GM19452 (cell line): ENCODE results near the gene CAST.
"Not testable (repeated sequence)": the region's sequence is repeated elsewhere in the genome, so short reads cannot be mapped to it uniquely, and the experiment has no call there.

Source experiments
- ATAC-seq: cut with Tn5 transposase; IDR thresholded peaks from one replicate; pipeline ENCODE4 v1.9.1; 2021; ENCODE audit not compliant: unreplicated experiment

CAST gene

DNA sequence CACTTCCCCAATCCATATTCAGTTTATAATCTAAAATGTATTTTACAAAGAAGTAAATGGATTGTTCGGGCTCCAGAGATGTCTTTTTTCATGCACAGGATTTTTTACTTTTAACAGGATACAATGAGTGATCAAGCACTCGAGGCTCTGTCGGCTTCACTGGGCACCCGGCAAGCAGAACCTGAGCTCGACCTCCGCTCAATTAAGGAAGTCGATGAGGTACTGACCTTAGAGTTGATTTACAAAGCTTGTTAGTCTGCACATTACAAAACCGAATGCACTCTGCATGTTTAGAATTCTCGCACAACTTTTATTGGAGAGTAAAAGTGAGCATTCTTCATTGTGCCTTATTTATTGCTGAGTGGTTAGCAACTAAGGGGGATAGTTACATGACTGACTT is 80.4 kb downstream of the CAST start:
- ATAC-seq = no peak

DNA sequence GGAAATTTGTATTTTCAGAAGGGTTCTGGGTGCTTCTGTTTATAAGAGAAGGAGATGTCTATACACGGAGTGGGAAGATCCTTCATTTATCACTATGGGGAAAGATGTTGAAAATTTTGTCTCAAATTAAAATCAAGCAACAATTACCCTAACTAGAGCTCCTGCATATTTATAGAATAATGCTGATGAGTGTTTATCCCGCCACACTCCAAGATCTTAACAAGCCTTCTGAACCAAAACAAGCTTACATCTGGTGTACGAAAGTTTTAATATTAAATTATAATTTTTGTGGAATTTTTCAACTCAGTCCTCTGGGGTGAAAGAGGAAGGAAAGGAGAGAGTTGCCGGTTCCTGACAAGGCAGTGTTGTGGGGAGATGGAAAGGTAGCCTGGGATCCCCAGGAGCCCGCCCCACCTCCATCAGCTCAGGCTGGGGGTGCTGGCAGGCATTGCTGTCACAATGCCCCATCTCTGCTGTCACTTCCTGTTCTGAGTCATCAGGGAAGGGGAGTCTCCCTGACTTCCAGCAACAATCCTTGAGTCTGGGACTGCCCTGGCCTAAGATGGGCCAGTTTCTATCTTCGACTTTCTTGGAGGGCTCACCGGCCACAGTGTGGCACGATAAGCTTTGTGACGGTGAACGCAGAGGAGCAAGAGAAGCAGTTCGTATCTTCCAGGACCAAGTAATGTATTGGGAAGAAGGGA is 81.0 kb downstream of the CAST start:
- ATAC-seq = no peak

DNA sequence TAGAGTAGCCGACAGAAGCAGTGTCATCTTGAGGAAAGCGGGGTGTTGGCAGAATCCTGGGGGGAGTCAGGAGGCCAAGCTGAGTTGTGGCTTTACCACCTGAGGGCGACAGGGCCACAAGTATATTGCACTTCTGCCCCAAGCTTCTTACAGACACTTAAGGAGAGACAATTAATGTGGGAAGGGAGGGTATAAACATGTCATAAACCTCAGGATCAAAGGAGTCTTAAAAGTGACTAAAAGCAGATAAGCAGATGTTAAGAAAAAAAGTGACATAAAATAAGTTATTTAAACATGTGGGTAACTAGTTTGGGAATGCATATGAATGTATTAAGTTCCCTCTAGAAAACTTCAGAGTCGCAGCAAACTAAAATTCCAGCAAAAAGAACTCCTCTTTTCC is 81.6 kb downstream of the CAST start:
- ATAC-seq = no peak

DNA sequence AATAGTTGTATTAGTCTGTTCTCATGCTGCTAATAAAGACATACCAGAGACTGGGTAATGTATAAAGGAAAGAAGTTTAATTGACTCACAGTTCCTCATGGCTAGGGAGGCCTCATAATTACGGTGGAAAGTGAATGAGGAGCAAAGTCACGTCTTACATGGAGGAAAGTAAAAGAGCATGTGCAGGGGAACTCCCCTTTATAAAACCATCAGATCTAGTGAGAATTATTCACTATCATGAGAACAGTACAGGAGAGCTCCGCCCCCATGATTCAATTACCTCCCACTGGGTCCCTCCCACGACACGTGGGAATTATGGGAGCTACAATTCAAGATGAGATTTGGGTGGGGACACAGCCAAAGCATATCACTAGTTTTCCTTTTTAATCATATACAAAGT is 82.0 kb downstream of the CAST start:
- ATAC-seq = not testable (repeated sequence)

DNA sequence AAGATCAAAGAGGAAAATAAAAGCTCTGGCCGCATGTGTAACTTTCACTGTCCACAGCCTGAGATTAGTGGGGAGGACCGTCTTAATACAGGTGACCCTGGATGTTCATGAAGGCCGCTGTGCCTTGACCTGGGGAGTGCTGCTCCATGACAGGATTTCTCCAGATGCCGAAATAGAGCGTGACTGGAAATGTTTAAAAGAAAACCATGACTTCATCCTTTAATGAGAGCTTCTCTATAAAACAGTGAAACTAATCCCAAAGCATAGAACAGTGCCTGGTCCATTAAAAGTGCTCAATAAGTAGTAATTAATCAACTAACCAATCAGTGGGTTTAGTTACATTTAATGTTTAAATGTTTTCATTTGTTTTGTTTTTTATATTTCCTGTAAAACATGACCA is 82.8 kb downstream of the CAST start:
- no peak for ATAC-seq

DNA sequence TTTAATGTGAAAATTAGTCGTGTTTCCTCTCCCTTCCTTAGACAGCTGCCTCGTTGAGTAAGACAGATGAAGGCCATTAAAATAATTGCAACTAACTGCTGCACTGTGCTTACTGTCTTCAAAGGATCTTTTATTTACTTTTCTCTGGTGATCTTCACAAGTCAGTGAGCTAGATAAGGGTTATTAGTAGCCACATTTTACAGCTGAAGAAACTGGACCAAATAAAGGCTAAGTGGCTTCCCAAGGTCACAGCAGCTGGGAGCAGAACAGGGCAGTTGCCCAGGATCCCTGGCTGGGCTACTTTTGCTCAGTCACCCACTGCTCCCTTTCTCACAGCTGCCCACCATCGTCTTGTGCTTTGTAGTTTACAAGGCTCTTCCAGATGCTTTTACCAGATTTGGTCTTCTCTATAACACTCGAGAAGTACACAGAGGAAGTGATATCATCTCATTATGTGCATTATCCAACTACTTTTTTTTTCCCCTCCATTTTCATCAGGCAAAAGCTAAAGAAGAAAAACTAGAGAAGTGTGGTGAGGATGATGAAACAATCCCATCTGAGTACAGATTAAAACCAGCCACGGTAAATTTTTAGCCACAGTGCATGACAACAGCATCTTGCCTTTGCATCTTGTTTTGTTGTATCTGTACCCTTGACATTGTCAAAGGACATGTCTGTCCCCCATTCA is 83.8 kb downstream of the CAST start:
- ATAC-seq = no peak

DNA sequence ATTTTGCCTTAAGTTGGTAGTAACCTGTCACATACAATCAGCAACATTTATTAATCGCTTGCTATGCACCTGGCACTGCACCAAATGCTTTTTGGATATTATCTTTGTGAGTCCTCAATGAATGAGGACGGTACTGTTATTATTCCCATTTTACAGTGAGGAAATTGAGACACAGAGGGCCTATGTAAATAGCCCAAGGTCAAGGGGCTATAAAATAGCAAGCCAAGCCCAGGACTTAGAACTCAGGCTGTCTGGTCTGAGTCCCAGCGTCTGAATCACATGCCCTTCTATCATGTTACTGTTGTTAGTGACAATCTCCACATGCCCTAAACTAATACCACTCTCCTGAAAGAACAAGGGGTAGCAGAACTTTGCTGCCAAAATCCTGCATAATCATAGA is 85.5 kb downstream of the CAST start:
- ATAC-seq = no peak

DNA sequence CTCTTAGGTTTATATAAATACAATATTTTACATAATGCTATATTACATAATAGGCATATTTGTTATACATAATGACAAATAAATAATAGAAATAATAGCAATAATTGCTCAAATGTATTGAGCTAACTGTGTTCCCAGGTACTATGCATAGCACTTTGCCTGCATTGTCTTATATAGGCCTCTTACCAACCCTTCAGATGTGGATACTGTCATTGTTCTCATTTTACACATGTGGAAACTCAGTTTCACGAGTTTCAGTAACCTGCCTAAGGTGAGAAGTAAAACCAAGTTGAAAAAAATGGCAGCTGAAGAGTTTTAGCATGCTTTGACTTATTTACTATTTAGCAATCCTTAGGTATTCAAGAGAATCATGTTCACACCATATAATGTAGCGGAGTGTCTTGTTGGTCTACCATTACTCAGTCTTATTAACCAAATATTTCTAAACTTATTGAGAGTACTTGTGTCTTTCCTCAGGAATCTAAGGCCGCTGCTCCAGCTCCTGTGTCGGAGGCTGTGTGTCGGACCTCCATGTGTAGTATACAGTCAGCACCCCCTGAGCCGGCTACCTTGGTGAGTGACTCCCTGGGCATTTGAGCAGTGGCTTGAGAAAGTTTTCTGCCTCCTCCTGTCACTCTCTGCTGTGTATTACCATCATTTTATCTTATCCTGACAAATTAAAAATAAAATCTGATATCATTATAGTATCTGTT is 88.1 kb downstream of the CAST start:
- ATAC-seq = no peak

DNA sequence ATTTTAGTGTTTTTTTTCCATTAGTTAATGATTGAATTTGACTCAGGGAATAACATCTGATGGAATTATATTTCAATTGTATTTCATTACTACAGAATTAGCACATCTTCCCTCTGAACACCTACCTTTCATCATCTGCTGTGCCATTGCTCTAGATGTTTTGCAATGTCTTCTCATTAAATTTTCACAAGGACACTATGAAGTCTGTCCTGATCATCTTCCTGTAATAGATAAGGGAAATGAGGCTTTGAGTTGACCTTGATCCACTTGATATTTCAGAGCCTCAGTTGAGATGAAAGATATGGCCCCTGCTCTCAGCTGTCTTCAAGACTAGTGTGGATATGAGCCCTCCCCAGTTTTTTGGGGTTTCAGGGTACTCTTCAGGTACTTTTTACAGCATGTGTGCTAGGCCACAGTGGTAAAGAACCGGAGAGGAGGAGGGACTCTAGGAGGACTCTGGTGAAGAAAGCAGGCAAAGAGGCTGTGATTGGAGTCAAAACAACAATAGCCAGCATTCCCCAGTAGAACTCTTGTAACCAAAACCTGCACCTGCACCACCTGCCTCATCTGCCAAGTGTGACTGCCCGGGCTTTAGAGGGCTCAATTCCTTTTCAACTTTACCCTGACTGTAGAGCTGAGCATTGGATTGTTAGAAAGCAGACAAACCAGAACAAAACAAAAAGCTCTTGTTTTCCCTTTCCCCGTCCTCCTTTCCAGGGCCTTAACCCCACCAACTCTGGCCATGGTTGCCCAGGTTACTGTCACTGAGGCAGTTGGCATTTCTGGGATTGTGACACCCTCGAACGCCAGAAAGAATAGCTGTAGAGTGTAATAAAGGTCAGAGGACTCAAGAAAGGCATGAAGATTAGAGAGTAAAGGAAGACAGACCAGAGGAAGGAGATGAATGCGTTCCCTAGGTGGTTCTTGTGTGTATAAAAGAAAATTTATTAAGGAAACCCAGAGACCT is 89.3 kb downstream of the CAST start:
- no peak for ATAC-seq

DNA sequence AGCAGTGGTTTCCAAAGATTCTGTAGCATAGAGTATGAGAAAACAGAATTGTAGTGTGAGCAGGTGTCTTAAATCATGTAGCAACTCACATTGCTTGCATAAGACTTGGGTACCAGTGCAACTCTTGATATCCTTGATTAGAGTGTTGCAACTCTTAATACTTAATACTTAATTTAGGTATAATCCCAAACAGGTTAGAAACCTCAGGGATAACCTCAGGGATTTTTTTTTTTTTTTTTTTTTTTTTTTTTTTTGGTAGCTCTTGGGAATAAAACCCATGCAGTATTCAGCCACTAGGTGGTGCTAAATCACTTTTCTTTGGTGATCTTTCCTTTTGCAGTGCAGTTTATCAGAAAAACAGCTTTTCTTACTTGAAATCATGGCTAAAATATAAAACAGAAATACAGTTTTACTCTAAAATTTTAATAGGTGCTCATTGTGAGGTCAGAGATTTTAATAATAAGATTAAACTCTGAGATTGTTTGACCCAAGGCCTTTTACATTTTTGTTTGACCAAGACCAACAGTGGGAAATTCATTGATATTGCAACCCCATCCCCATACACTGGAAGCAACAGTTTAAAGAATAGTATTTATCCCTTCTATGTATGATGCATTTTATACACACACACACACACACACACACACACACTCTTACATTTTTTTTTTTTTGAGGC is 90.3 kb downstream of the CAST start:
- no peak for ATAC-seq

DNA sequence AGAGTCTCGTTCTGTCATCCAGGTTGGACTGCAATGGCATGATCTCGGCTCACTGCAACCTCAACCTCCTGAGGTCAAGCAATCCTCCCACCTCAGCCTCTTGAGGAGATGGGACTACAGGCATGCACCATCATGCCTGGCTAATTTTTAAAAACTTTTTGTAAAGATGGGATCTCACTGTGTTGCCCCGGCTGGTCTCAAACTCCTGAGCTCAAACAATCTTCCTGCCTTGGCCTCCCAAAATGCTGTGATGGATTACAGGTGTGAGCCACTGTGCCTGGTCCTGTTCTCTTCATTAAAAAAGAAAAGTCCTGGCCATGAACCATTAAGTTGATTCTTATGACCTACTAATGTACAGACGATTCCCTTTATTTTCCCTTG is 90.8 kb downstream of the CAST start:
- no peak for ATAC-seq

DNA sequence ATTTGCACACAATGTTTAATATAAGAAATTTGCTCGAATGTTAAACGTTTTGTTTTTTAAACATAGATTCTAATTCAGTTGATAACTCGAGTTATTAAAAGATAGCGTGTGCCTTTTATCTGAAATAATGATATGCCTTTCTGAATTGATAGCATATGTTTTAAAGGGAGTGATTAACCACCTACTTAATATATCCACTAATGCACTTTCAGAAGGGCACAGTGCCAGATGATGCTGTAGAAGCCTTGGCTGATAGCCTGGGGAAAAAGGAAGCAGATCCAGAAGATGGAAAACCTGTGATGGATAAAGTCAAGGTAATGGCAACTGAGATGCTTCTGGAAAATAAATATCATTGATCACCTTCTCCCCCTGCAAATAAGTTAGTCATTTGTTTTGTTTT is 91.7 kb downstream of the CAST start:
- no peak for ATAC-seq

DNA sequence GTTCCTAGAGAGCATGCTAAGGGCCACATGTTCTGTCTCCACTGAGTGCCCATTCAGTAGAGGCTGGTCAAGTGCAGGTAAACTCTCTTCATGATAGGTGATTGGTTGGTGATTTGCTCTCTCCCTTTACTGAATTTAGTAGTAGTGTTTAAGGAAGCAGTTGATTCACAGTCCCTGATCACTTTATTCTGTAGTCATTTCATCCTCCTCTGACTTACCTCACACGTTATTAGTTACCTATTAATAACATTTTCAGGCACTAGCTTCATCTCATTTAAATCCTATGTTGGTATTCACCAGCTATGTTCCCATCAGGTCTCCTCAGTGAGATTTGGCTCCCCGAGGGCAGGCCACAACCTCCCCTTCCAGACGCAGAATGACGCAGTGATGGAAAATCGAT is 93.7 kb downstream of the CAST start:
- no peak for ATAC-seq

DNA sequence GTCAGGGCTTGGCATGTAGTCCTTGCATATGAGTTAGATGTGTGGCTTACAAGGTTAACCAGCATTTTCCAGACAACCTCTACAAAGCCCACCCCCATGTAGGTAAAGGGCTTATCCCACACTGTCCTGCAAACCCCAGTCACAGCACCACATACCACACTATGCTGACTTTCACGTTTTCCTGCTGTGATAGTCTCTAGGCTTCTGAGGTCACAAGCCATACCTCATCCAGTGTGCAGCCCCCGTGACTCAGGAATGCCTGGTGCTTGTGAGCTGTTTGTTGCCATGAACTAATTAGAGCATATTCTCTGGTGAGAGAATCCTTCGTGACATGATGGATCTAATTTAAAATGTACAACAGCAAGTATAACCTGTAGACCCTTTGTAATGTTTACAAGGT is 94.8 kb downstream of the CAST start:
- no peak for ATAC-seq

DNA sequence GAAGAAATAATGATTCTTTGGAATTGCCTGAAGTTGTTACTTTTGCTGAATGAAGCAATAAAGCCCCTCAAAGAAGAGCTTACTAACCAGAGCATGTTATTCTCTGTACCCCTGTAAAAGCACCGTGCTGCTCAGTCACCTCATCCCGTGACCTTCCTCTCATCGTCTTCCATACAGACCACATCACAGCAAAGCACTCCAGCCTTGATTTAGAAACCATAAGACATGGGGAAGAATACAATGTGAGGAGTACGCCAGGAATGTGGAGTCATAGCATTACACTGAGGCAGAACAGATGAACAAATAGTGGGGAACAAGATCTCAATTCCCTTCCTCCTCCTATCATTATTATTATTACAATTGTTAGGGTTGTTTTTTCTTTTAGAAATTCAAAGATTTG is 96.4 kb downstream of the CAST start:
- ATAC-seq = no peak

DNA sequence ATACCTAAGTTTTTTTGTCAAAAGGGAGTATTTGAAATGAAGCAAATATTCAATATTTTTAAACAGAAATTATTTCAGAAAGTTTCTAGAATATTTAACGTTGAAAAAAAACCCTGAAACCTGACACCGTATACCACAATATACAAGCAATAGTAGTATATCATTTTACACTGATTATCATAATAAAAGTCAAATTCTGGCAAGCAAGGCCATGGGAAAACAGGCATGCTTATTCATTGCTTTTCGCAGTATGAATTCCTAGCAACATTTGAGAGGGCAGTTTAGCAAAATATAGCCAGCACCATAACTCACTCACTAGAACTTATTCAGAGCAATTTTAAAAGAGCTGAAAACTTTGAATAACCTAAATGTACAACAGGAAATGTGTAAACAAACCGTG is 99.4 kb downstream of the CAST start:
- ATAC-seq = no peak

DNA sequence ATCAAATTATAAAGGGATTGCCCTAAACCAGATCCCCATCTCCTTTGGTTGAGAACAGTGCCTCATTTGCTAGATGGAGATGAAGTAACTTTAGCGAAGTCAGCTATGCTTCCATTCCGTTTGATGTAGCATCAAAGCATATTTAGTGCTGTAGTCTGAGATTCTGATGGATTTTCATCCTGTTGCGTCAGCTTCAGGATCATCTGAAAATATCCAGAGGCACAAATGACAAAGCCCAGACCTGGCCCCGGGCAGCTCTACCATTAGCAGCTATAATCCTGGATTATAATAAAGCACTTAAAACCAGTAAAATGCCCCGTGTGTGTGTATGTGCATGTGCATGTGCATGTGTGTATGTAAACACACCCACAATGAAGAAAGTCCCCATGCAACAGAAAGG is 100.8 kb downstream of the CAST start:
- no peak for ATAC-seq

DNA sequence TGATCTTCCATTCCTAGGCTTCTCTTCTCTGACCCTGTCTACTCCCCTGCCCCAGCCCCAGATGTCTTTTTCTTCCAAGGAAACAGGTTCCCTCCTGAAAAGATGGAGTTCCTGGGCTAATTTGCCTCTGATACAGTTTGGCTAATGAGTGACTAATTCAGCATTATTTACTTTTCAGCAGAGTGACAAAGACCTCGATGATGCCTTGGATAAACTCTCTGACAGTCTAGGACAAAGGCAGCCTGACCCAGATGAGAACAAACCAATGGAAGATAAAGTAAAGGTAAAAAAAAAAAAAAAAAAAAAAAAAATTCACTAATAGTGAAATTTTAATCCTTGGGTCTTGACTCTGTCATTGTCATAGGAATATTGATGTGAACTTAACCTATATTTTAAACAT is 102.9 kb downstream of the CAST start:
- ATAC-seq = no peak

DNA sequence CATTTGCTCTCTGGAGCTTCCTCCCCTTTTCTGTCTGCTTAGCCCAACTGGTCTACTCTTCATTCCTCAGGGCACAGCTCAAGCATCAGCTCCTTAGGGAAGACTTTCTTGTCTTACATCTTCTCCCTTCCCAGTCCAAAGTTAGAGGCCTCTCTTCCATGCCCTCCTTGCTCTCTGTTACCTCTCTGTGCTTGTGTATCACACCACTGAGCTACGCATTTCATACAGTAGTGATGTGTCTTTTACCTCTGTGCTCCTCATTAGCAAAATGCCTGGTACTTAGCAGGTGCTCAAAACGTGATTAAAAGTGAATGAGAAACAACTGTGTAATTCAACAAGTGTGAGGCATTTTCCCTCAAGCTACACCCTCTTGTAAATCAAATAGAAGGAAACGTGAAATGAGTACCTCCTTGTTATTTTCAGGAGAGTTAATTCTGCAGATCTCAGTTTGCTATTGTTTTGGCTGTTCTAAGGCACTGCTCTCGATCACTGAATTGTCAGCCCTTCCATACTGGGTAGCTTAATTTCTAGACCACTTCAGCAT is 106.6 kb downstream of the CAST start:
- no peak for ATAC-seq

DNA sequence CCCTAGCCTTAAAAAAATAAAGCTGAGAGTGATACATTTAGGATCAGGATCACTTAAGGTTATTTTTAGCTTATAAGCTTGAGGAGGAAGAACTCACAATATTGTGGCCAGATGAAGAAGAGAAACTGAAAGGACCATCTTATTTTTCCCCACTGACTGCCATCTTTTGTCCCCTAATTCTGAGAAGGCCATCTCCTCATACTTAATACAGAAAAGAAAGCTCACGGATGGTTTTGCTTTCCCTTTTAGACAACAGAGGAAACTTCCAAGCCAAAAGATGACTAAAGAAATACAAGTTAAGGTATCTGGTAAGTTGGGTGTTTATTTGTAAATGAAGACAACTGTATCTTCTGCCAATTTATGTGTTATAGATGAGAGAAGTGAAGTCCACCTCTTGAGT is 109.2 kb downstream of the CAST start:
- ATAC-seq = no peak
